A549 (cell line): ENCODE measurements around the gene MAPKAPK2.

Experiments
- CTCF ChIP-seq: fragments of >200 bp; sonication (Bioruptor Twin); formaldehyde crosslinking; IDR thresholded peaks from 3 replicates; pipeline ENCODE4 v1.5.1; 2016
- EP300 ChIP-seq, 2 experiments: fragments of >200 bp; sonication (Bioruptor Twin); formaldehyde crosslinking; IDR thresholded peaks; 2 replicates in 1 of 2; 3 replicates in 1 of 2; pipeline ENCODE4 v1.6.1; 2016 to 2017
- ESRRA ChIP-seq: fragments of 150-350 bp; IDR thresholded peaks from 2 replicates; pipeline ENCODE4 v1.6.1; 2014; ENCODE audit warnings: mild to moderate bottlenecking, low read length, borderline replicate concordance
- KDM1A ChIP-seq: fragments of 200-600 bp; sonication (generic); IDR thresholded peaks from 2 replicates; pipeline ENCODE4 v1.6.1; 2016; ENCODE audit warnings: low read depth, mild to moderate bottlenecking
- MAX ChIP-seq: IDR thresholded peaks from 2 replicates; pipeline ENCODE4 v1.6.1; 2012
- MYC ChIP-seq: IDR thresholded peaks from 2 replicates; pipeline ENCODE4 v1.6.1; 2012; ENCODE audit warnings: mild to moderate bottlenecking, inconsistent platforms, low read length, improper control_type of control experiment, borderline replicate concordance
- POLR2A ChIP-seq: IDR thresholded peaks from 2 replicates; pipeline ENCODE4 v1.6.1; 2012; ENCODE audit warnings: mild to moderate bottlenecking, low read length
- RAD21 ChIP-seq, 2 experiments: fragments of >200 bp in 1 of 2; sonication (Bioruptor Twin) in 1 of 2; formaldehyde crosslinking in 1 of 2; IDR thresholded peaks in 1 of 2; conservative IDR thresholded peaks in 1 of 2; 2 replicates in 1 of 2; 3 replicates in 1 of 2; pipeline ENCODE4 v1.6.1; 2012 to 2018; ENCODE audit warnings: inconsistent platforms in 1 of 2
- RFX5 ChIP-seq: fragments of 450-650 bp; IDR thresholded peaks from 2 replicates; pipeline ENCODE4 v1.7.1; 2014; ENCODE audit warnings: antibody characterized with exemption, mild to moderate bottlenecking, moderate library complexity

- TF ChIP-seq POLR2A (no peak), CTCF (no peak), RAD21 (conservative IDR thresholded peaks at IDR 0.05 in 1 of 2, IDR thresholded peaks at IDR 0.05 in 1 of 2) (no peak), RFX5 (no peak), EP300 (IDR thresholded peaks at IDR 0.05) (no peak), MAX (no peak), KDM1A (no peak), ESRRA (no peak), MYC (no peak)
Observed at GRCh38 chr1:206649261-206649921, 35.3 kb upstream of the MAPKAPK2 start.
